ENCODE data around the gene PRR19. TPM values are rescaled to one million over a fixed set of nuclear protein-coding genes. Genes with fewer than 3 reads are reported as not detected.

The PRR19 gene
- total RNA-seq, 1 donor from 2014 or later, result 2.0 TPM

DNA sequence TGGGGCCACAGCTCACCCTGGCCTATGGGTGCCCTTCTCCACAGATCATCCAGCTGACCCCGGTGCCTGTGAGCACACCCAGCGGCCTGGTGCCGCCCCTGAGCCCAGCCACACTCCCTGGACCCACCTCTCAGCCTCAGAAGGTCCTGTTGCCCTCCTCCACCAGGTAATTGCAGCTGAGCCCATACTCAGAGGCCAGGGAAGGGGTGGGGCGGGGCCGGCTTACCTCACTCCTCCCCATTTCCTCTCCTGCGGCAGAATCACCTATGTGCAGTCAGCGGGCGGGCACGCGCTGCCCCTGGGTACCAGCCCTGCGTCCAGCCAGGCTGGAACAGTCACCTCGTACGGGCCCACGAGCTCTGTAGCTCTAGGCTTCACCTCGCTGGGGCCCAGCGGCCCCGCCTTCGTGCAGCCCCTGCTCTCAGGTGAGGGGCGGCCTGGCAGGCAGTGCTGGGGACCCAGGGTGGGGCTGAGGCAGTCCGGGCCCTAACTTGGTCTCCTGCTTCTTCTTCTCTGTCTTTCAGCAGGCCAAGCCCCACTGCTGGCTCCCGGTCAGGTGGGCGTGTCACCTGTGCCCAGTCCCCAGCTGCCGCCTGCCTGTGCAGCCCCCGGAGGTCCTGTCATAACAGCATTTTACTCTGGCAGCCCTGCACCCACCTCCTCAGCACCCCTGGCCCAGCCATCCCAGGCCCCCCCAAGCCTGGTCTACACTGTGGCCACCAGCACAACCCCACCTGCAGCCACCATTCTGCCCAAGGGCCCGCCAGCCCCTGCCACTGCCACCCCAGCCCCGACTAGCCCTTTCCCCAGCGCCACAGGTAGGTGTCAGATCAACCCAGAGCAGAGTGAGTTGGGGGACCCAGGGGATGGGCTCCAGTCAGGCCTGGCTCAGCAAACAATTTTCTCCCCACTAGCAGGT lies 9.6 kb upstream of the PRR19 start:
- Mint-ChIP-seq H3K4me3 (ENCODE audit: unreplicated experiment) (no peak overlapping the region), H3K9me3 (ENCODE audit: unreplicated experiment) (no peaks in the 10 kb centered on the region), H3K27me3 (ENCODE audit: unreplicated experiment) (no peaks in the 10 kb centered on the region), H3K4me1 (ENCODE audit: unreplicated experiment) (peaks cover 1% of the 10 kb centered on the region), H3K36me3 (ENCODE audit: unreplicated experiment) (peaks cover 29% of the 10 kb centered on the region), H3K27ac (ENCODE audit: unreplicated experiment) (no peak overlapping the region)
- DNase-seq (ENCODE audit: extremely low spot score, unreplicated experiment), result peak; percentile 84
- TF ChIP-seq, protein P1, sequence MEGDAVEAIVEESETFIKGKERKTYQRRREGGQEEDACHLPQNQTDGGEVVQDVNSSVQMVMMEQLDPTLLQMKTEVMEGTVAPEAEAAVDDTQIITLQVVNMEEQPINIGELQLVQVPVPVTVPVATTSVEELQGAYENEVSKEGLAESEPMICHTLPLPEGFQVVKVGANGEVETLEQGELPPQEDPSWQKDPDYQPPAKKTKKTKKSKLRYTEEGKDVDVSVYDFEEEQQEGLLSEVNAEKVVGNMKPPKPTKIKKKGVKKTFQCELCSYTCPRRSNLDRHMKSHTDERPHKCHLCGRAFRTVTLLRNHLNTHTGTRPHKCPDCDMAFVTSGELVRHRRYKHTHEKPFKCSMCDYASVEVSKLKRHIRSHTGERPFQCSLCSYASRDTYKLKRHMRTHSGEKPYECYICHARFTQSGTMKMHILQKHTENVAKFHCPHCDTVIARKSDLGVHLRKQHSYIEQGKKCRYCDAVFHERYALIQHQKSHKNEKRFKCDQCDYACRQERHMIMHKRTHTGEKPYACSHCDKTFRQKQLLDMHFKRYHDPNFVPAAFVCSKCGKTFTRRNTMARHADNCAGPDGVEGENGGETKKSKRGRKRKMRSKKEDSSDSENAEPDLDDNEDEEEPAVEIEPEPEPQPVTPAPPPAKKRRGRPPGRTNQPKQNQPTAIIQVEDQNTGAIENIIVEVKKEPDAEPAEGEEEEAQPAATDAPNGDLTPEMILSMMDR (IDR thresholded peaks at IDR 0.05), result no peak

DNA sequence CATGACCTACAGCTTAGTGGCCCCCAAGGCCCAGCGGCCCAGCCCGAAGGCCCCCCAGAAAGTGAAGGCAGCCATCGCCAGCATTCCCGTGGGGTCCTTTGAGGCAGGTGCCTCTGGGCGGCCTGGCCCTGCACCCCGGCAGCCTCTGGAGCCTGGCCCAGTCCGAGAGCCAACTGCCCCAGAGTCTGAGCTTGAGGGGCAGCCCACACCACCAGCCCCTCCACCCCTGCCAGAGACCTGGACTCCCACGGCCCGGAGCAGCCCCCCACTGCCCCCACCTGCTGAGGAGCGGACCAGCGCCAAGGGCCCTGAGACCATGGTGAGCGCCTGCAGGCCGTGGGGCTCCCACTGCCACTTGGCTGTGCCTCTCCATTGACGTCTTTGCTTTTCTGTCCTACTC lies 9.0 kb upstream of the PRR19 start:
- Mint-ChIP-seq H3K27me3 (ENCODE audit: unreplicated experiment) (no peaks in the 10 kb centered on the region), H3K27ac (ENCODE audit: unreplicated experiment) (no peak overlapping the region), H3K4me3 (ENCODE audit: unreplicated experiment) (no peak overlapping the region), H3K9me3 (ENCODE audit: unreplicated experiment) (no peaks in the 10 kb centered on the region), H3K4me1 (ENCODE audit: unreplicated experiment) (peaks cover 1% of the 10 kb centered on the region), H3K36me3 (ENCODE audit: unreplicated experiment) (peaks cover 29% of the 10 kb centered on the region)
- TF ChIP-seq, protein P1 (IDR thresholded peaks at IDR 0.05), result no peak
- no peak for DNase-seq (ENCODE audit: extremely low spot score, unreplicated experiment)

DNA sequence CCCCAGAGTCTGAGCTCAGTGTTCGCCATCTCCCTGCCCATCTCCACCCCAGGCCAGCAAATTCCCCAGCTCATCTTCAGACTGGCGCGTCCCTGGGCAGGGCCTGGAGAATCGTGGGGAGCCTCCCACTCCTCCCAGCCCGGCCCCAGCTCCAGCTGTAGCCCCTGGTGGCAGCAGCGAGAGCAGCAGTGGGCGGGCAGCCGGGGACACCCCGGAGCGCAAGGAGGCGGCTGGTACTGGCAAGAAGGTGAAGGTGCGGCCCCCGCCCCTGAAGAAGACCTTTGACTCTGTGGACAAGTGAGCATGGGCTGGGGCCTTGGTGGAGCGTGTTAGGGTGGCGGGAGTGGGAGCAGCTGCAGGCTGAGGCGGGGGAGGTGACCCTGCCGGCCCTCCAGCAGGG lies 8.4 kb upstream of the PRR19 start:
- H3K27me3 Mint-ChIP-seq (ENCODE audit: unreplicated experiment), result no peaks in the 10 kb centered on the region
- DNase-seq (ENCODE audit: extremely low spot score, unreplicated experiment), result no peak
- H3K27ac Mint-ChIP-seq (ENCODE audit: unreplicated experiment), result peak overlapping the region; percentile 56
- peaks cover 26% of the 10 kb centered on the region for H3K36me3 Mint-ChIP-seq (ENCODE audit: unreplicated experiment)
- no peak overlapping the region for H3K4me3 Mint-ChIP-seq (ENCODE audit: unreplicated experiment)
- H3K9me3 Mint-ChIP-seq (ENCODE audit: unreplicated experiment), result no peaks in the 10 kb centered on the region
- H3K4me1 Mint-ChIP-seq (ENCODE audit: unreplicated experiment), result peaks cover 1% of the 10 kb centered on the region
- TF ChIP-seq, protein P1 (IDR thresholded peaks at IDR 0.05), result no peak

DNA sequence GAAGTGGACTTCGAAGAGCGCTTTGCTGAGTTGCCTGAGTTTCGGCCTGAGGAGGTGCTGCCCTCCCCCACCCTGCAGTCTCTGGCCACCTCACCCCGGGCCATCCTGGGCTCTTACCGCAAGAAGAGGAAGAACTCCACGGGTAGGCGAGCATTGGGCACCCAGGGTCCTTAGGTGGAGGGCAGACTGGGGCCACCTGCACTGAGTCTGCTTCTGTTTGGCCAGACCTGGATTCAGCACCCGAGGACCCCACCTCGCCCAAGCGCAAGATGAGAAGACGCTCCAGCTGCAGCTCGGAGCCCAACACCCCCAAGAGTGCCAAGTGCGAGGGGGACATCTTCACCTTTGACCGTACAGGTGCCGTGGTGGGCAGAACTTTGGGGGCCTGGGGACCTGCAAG lies 8.0 kb upstream of the PRR19 start:
- DNase-seq (ENCODE audit: extremely low spot score, unreplicated experiment), result no peak
- H3K27me3 Mint-ChIP-seq (ENCODE audit: unreplicated experiment), result no peaks in the 10 kb centered on the region
- H3K27ac Mint-ChIP-seq (ENCODE audit: unreplicated experiment), result peak overlapping the region; percentile 7
- H3K4me3 Mint-ChIP-seq (ENCODE audit: unreplicated experiment), result no peak overlapping the region
- TF ChIP-seq, protein P1 (IDR thresholded peaks at IDR 0.05), result no peak
- peaks cover 26% of the 10 kb centered on the region for H3K36me3 Mint-ChIP-seq (ENCODE audit: unreplicated experiment)
- peaks cover 1% of the 10 kb centered on the region for H3K4me1 Mint-ChIP-seq (ENCODE audit: unreplicated experiment)
- H3K9me3 Mint-ChIP-seq (ENCODE audit: unreplicated experiment), result no peaks in the 10 kb centered on the region

DNA sequence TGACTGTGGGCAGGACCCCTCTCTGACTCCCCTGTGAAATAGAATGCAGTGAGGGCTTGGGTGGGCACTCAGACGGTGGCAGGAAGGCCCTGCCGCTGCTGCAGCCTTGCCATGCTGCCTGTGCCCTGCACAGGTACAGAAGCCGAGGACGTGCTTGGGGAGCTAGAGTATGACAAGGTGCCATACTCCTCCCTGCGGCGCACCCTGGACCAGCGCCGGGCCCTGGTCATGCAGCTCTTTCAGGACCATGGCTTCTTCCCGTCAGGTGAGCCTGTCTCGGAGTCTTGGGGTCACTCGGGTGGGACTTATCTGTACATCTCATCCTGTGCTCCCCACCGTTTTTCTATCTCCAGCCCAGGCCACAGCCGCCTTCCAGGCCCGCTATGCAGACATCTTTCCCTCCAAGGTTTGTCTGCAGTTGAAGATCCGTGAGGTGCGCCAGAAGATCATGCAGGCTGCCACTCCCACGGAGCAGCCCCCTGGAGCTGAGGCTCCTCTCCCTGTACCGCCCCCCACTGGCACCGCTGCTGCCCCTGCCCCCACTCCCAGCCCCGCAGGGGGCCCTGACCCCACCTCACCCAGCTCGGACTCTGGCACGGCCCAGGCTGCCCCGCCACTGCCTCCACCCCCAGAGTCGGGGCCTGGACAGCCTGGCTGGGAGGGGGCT lies 7.3 kb upstream of the PRR19 start:
- peaks cover 1% of the 10 kb centered on the region for H3K4me1 Mint-ChIP-seq (ENCODE audit: unreplicated experiment)
- TF ChIP-seq, protein P1 (IDR thresholded peaks at IDR 0.05), result no peak
- no peaks in the 10 kb centered on the region for H3K9me3 Mint-ChIP-seq (ENCODE audit: unreplicated experiment)
- H3K4me3 Mint-ChIP-seq (ENCODE audit: unreplicated experiment), result no peak overlapping the region
- H3K36me3 Mint-ChIP-seq (ENCODE audit: unreplicated experiment), result peaks cover 22% of the 10 kb centered on the region
- H3K27me3 Mint-ChIP-seq (ENCODE audit: unreplicated experiment), result no peaks in the 10 kb centered on the region
- no peak overlapping the region for H3K27ac Mint-ChIP-seq (ENCODE audit: unreplicated experiment)
- DNase-seq (ENCODE audit: extremely low spot score, unreplicated experiment), result peak; percentile 83

Data from osteocyte (in vitro differentiated cells).